Muscle layer of colon (tissue), 2 donors: ENCODE results near the gene NFKBIE.

ENCODE experiments used
- H3K27ac ChIP-seq: one replicate; pipeline ENCODE4 v1.7.0; 2013; ENCODE audit warnings: low read depth, mild to moderate bottlenecking, low read length, moderate library complexity
- H3K27me3 ChIP-seq, 2 donors: one replicate each; pipeline ENCODE4 v1.7.0; 2013; ENCODE audit warnings: low read length in 2 of 2, mild to moderate bottlenecking in 2 of 2; ENCODE audit not compliant: insufficient read depth in 2 of 2, control insufficient read depth in 1 of 2
- H3K36me3 ChIP-seq: one replicate; pipeline ENCODE4 v1.7.0; 2013; ENCODE audit warnings: mild to moderate bottlenecking, low read length; ENCODE audit not compliant: insufficient read depth
- H3K4me1 ChIP-seq: one replicate; pipeline ENCODE4 v1.7.0; 2013; ENCODE audit warnings: mild to moderate bottlenecking, low read length; ENCODE audit not compliant: insufficient read depth
- H3K4me3 ChIP-seq, 2 donors: one replicate each; pipeline ENCODE4 v1.7.0; 2013; ENCODE audit warnings: low read length in 2 of 2, low read depth in 1 of 2, mild to moderate bottlenecking in 1 of 2, moderate library complexity in 1 of 2
- H3K9ac ChIP-seq: one replicate; pipeline ENCODE4 v1.7.0; 2013; ENCODE audit warnings: low read length
- H3K9me3 ChIP-seq: one replicate; pipeline ENCODE4 v1.7.0; 2013; ENCODE audit warnings: mild to moderate bottlenecking, low read length
- donor health status: abdominal sarcoma.
- donor health status: Adenocarcinoma of cecum.

NFKBIE gene

DNA sequence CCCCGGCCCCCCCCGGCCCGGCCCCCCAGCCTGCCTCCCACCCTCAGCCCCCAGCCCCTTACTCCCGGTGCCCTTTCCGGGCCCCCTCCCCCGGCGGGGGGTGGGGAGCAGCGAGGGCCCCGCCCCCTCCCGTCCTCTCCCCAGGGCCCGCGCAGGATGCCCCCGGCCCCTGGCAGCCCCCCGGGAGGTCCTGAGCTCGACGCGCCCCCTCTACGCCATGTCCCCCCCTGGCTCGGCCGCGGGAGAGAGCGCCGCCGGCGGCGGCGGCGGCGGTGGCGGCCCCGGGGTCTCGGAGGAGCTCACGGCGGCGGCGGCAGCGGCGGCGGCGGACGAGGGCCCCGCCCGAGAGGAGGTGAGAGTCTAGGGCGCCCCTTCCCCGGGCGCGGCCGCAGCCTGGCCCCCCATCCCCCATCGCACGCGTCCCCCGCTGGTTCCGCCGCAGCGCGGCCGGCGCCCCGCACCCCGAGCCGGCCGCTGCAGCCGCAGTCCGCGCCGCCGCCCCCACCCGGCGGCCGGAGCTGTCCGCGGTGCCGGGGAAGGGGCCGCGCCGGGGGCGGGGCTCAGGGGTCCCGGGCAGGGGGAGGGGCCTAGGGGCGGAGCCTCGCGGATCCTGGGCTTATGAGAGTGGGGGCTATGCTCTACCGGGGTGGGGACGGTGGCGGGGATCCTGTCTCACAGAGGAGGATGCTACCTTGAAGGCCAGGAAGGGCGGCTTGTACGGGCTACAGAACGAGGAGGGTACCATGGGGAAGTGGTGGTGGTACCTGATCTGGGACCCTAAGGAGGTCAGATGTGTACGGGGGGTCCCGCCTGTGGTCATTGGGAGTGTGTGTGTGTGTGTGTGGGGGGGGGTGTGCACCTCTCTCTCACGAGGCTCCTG lies 5.4 kb upstream of the NFKBIE start:
- no peaks in the 10 kb centered on the region for H3K9me3 ChIP-seq
- H3K4me3 ChIP-seq, result no peak overlapping the region
- H3K36me3 ChIP-seq, result no peaks in the 10 kb centered on the region
- H3K27me3 ChIP-seq, result peaks cover 52 to 62% of the 10 kb centered on the region in 2 donors
- H3K27ac ChIP-seq, result no peak overlapping the region
- H3K9ac ChIP-seq, result no peak overlapping the region
- H3K4me1 ChIP-seq, result no peaks in the 10 kb centered on the region

DNA sequence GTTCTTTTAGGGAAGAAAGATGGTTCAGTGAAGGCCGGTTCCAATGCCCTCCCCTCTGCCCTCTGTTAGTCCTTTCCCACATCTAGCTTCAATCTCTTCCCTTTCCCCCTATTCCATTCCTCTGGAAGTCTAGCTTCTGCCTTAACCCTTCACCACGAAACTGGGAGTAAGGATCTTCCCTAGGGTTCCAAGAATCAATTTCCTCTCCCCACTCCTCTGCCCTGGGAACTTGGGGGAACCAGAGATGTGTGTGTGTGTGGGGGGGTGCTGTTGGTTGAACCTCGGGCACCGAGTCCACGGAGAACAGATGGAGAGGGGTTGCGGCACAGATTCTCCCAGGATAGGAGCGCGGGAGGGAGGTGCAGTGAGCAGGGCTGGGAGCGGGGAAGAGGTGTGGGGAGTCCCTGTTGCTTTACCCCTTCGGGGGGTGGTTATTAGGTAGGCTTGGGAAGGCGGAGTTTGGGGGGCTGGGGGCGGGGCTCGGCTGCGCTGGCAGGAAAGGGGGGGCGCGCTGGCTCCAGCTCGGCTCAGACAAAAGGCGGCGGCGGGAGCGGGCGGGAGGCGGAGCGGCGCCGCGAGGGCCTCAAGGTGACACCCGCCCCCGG lies 4.7 kb upstream of the NFKBIE start, which contains the start of gene TMEM151B:
Gene TMEM151B (plus strand): TSS at position 530 of the 605 bp plus-strand sequence. CDS start 293 bp downstream, outside the sequence.
- Histone ChIP-seq H3K4me3 (no peak within 1 kb of the TSS), H3K9me3 (no peaks in the 10 kb centered on the region), H3K9ac (no peak within 1 kb of the TSS), H3K27ac (no peak within 1 kb of the TSS), H3K4me1 (no peaks in the 10 kb centered on the region), H3K27me3 (peaks cover 52 to 55% of the 10 kb centered on the region in 2 donors), H3K36me3 (no peaks in the 10 kb centered on the region)

DNA sequence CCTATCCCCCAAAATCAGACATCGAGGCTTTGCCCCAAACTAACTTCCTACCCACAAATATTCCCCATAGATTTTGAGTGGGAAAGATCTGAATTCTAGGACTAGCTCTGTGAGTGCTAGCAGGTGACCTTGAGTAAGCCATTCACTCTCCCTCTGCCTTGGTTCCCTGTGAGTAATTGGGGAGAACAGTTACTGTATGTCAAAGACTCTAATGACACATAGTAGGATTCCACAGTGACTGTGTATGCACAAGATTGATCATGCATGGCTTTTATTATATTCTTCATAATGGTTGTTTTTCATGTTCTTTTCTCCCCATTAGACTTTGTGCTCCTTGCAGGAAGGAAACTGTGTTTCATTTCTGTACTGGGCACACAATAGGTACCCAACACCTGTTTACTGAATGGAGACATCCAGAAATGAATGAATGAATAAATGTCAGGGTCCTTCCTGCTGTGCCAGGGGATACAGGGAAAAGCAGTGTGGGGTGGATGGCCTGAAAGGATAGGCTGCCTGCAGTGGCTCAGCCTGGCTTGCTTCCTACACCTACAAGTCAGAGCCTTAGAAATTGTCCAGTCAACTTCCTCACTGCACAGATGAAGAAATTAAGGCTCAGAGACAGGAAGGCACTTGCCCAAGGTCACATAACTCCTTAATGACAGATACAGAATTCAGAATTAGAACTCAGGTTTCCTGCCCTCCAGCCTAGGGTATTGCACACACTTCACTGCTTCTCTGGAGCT lies 4.0 kb upstream of the NFKBIE start:
- H3K27me3 ChIP-seq, result peaks cover 49 to 50% of the 10 kb centered on the region in 2 donors
- no peak overlapping the region for H3K9ac ChIP-seq
- no peaks in the 10 kb centered on the region for H3K36me3 ChIP-seq
- H3K4me1 ChIP-seq, result peaks cover 6% of the 10 kb centered on the region
- H3K4me3 ChIP-seq, result no peak overlapping the region
- no peaks in the 10 kb centered on the region for H3K9me3 ChIP-seq
- no peak overlapping the region for H3K27ac ChIP-seq

DNA sequence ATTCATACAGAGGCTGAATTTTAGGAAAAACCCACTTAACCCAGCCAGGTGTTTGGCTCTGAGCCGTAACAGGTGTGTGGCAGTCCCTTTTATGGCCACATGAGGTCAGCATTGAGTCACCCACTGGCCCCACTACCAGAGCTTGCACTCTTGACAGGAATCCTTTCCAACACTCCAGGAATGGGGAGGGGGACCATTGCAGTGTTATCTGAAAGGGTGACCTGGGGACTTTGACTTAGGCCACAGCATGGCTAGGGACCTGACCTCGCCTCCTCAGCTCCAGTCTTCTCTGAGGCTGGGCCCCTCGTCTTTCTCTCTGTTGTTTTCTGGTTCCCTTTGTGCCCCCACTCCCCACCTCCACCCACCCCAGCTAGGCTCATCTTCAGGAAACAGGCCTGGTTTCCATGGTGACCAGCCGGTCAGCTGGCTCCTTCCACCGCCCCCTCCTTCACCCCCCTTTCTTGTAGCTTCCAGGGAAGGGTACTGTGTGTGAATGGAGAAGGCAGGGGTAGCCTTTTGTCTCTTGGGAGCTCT lies 2.8 kb upstream of the NFKBIE start:
- no peaks in the 10 kb centered on the region for H3K9me3 ChIP-seq
- H3K9ac ChIP-seq, result no peak overlapping the region
- H3K4me1 ChIP-seq, result peaks cover 17% of the 10 kb centered on the region
- H3K27me3 ChIP-seq, result peaks cover 38 to 42% of the 10 kb centered on the region in 2 donors
- H3K4me3 ChIP-seq, result no peak overlapping the region
- H3K27ac ChIP-seq, result no peak overlapping the region
- no peaks in the 10 kb centered on the region for H3K36me3 ChIP-seq

DNA sequence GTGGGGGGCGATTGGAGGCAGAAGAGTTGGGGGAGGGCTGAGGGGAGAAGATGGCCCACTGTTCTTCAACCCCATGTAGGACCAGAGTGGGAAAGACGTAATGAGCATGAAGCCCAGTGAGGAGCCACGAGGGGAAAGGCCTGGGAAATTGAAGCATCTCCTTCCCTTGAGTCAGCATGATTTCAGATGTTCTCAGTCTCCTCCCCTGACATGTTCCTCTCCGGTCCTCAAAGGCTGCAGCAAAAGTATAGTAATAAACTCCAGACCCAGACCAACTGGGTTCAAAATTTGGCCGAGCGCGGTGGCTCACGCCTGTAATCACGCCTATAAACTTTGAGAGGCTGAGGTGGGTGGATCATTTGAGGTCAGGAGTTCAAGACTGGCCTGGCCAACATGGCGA lies 1.9 kb upstream of the NFKBIE start:
- Histone ChIP-seq H3K4me3 (no peak overlapping the region), H3K9ac (no peak overlapping the region), H3K36me3 (no peaks in the 10 kb centered on the region), H3K27me3 (peaks cover 29 to 32% of the 10 kb centered on the region in 2 donors), H3K4me1 (peaks cover 26% of the 10 kb centered on the region), H3K9me3 (no peaks in the 10 kb centered on the region), H3K27ac (no peak overlapping the region)

DNA sequence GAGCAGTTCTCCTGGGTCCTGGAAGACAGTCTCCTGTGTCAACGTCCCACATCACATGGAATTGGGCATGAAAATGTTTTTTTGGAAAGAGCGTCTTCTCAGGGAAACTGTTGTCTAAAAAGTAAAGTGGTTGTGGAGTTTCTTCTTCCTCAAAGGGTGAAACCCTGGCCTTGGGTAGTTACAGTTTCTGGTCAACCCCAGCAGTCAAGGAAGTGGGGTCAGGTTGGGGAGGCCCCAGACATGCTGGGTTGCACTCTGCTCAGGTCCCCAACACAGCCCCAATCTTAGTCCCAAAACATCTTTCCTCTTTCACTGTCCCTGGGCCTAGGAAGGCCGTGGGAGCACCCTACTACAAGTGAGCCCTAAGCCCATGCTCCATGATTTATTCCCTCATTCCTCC lies 996 bp upstream of the NFKBIE start:
- Histone ChIP-seq H3K9me3 (no peaks in the 10 kb centered on the region), H3K27me3 (peaks cover 20 to 23% of the 10 kb centered on the region in 2 donors), H3K9ac (no peak overlapping the region), H3K4me1 (peaks cover 29% of the 10 kb centered on the region), H3K27ac (no peak overlapping the region), H3K4me3 (no peak overlapping the region), H3K36me3 (no peaks in the 10 kb centered on the region)

DNA sequence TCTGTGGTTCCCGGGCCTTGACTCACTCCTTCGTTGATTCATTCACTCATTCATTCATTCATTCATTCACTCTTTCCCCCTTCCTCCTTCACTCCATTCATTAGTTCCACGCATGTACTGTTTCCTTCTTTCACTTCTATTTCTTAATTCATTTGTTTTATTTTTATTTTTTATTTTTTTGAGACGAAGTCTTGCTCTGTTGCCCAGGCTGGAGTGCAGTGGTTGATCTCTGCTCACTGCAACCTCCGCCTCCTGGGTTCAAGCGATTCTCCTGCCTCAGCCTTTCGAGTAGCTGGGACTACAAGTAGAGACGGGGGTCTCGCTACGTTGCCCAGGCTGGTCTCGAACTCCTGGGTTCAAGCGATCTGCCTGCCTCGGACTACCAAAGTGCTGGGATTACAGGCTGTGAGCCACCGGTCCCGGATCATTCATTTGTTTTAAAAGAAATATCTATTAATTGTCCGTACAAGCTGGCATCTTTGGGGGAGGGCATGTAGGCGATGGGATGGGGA lies 427 bp upstream of the NFKBIE start:
- peaks cover 29% of the 10 kb centered on the region for H3K4me1 ChIP-seq

DNA sequence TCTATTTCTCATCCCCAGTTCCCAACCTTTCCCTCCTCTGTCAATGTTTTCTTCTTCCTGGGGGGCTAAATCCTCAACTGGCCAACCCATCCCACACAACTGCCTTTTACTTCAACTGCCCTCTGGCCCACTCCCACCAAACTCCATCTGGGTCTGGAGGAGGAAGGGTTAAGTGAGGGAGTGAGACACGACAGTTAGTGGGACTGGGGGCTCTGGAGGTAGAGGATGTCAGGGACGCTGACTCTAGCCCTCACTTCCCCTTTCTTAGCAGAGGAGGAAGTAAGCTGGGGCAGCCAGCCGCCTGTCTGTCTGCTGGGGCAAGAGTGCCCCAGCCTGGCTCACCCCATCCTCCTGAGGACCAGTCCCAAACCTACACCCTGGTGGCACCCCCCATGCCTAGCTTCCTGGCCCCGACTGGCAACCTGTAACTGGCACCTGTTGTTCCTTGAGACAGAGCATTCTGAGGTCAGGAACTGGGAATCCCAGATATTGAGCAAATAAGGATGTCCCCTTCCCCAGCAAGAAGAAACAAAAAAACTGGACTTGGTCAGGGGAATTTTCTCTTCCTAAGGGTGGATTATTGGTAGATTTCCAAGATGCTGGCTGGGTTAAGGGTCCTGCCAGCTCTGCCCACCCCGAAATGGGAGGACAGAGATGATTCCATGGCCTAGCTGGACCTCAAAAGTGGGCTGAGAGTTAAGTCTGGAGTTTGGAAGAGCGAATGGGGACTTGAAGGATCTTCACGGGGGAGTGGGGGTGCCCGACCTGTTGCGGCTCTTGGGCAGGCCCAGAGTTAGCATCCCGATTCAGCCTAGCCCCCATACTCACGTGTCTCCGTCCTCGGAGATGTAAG lies 971 bp downstream of the NFKBIE start:
- Histone ChIP-seq H3K9me3 (no peaks in the 10 kb centered on the region), H3K9ac (peak overlapping the region; percentile 53), H3K36me3 (peaks cover 8% of the 10 kb centered on the region), H3K27ac (peak overlapping the region; percentile 84), H3K4me3 (peak overlapping the region; percentile 79 to 81), H3K4me1 (peaks cover 29% of the 10 kb centered on the region), H3K27me3 (peaks cover 11 to 13% of the 10 kb centered on the region in 2 donors)

More for the DNA sequence above, 427 bp upstream of the NFKBIE start:
- H3K4me3 ChIP-seq, result peak overlapping the region in 1 of 2 donors; percentile 79
- H3K9ac ChIP-seq, result no peak overlapping the region
- no peak overlapping the region for H3K27ac ChIP-seq
- no peaks in the 10 kb centered on the region for H3K9me3 ChIP-seq
- H3K27me3 ChIP-seq, result peaks cover 16 to 19% of the 10 kb centered on the region in 2 donors
- H3K36me3 ChIP-seq, result no peaks in the 10 kb centered on the region

DNA sequence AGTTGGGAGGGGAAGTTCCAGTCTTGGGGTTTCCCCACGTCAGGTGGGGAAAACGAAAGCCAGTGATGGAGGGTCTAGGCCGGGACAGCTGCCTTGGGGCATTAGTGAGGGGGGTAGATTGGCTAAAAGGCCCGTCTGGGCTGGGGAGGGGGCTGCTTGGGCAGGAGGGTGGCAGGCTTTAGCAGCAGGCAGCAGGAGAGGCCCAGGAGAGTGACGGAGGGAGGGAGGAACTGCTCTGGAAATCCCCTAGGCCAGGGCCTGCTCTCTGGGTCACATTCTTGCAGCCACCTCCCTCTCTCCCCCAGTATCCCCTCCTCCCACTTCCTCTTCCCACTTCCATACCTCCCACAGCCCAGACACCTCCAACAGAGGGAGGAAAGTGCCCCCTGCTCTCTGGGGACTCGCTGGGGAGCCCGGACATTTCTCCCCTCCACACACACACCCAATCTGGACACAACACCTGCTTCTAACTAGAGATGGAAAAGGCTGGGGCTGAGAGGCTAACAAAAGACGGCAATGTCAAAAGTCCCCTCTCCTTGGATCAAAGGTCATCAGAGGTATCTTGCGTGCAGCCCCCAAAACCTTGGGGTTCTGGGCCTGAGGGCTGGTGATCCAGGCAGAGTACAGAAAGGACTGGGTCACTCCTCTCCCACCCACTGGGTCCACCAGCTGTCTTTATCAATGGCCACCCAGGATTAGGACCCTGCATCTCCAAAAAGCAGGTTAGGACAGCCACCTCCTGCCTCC lies 1.8 kb downstream of the NFKBIE start:
- H3K27me3 ChIP-seq, result peaks cover 5 to 7% of the 10 kb centered on the region in 2 donors
- peaks cover 29% of the 10 kb centered on the region for H3K4me1 ChIP-seq
- no peak overlapping the region for H3K27ac ChIP-seq
- H3K36me3 ChIP-seq, result peaks cover 8% of the 10 kb centered on the region
- no peak overlapping the region for H3K9ac ChIP-seq
- peak overlapping the region; percentile 79 to 81 for H3K4me3 ChIP-seq
- H3K9me3 ChIP-seq, result no peaks in the 10 kb centered on the region
